NCI-H460 (cell line): ENCODE data around the gene PRPF6. TPM values are rescaled to one million over a fixed set of nuclear protein-coding genes. Genes with fewer than 3 reads are reported as not detected.

Experiments
- DNase-seq: peaks from one replicate; pipeline ENCODE4 v3.0.0-alpha.2; 2016; ENCODE audit warnings: low read depth; ENCODE audit errors: extremely low read depth
- total RNA-seq: library from RNA; depleted of rRNA; stranded (reverse); fragments of >200 nt; shearing (Covaris generic); gene quantifications from 2 replicates; pipeline ENCODE4 v1.2.3, GENCODE V29; 2014

Gene PRPF6
- total RNA-seq, 1 experiment from 2014 or later, result 47.9 TPM

DNA sequence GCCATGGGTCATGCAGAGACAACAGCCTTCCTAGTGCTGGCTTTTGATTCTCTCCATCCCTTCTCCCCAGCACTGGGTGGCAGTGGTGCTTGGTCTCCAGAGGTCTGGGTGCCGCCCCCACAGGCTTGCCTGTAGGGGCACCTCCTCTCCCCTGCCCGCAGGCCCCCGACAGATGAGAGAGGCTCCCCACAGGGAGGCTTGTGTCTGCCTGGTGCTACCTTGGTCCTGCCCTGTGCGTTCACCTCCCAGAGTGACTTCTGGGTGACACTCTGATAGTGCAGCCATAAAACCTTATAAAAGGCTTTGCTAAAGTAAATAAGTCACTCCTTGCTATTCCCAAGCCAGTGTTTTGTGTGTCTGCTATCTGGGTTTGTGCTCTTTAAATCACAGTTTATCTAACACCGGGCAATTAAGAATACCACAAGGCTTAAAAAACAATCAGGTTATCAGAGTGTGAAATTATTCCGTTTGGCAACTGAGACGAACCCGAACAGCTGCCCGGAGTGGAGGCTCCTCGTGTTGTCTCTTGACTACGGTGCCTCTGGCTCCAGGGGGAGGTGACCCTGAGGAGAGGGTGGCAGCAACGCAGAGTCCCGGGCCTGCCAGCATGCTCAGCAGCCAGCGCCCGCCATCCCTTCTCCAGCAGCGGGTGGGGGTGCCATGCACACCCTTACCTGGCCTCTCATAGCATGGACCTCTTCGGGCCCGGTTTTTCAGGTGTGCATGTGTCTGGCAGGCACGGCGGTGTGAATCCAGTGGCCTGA, 49.6 kb downstream of the PRPF6 start:
- DNase-seq, result no peak

DNA sequence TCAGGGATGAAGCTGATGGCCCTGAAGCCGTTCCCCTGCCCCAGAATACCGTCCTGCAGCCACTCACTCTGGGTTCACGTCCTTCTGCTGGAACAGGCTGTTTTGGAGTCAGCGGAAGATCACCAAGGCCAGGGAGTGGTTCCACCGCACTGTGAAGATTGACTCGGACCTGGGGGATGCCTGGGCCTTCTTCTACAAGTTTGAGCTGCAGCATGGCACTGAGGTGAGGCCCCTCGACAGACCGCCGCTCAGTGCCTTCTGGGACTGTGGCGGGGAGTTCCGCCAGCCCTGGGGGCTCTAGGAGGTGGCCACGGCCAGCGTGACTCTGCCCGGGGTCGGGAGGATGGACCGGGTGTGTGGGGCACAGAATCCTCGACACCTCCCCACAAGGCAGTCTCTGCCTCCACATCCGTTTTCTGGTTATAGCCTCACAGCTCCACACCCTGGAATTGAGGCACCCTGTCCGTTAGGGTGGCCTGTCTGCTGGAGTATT, 50.9 kb downstream of the PRPF6 start:
- DNase-seq, result no peak

DNA sequence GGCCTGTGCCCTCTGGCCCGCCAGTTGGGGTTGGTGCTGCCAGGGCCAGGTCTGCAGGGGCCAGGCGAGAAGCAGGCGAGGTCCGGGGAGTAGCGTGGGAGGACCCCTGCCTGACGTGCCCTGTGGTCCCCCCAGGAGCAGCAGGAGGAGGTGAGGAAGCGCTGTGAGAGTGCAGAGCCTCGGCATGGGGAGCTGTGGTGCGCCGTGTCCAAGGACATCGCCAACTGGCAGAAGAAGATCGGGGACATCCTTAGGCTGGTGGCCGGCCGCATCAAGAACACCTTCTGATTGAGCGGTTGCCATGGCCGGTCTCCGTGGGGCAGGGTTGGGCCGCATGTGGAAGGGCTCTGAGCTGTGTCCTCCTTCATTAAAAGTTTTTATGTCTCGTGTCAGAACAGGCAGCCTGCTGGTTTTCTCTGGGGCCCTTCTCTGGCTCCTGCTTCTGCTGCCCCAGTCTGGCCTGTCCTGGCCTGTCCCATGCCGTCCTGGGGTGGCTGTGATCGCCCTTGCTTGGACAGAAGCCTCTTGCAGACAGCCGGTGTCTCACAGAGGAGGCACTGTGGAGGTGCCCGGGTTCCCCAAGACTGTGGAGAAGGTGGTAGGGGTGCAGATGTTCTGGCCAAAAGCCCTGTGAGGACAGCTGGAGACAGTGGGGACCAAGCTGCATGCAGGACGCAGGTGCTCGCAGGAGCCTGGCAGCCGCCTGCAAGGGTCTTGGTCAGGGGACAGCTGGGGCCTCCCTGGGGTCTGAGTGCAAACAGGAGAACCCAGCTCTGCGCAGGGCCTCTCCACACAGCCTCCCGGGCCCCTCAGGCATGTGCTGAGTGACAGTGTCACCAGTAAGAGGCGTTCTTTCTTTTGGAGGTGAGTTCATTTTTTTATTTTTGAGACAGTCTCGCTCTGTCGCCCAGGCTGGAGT, 52.0 kb downstream of the PRPF6 start:
- DNase-seq, result no peak

DNA sequence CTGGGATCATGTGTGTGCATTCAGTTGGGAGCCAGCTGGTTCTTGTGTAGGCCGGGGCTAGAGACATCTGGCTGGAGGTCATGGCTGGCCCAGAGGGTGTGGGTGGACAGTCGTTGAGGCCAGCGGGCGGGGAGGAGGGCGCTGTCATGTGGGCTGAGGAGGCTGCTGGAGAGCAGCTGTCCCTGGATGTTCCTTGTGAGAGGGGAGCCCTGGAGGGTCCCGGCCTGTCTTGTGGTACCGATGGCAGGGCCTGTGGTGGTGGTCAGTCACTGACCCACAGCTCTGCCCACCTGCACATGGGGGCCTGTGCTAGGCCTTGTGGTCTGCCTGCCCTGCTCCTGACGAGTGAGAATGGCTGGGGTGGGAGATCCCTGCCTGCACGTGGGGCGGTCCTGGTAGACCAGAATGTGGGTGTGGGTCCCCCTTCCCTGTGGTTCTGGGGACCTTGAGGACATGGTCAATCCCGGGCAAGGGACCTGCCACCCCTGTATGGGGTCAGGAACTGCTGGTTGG, 53.1 kb downstream of the PRPF6 start:
- no peak for DNase-seq

DNA sequence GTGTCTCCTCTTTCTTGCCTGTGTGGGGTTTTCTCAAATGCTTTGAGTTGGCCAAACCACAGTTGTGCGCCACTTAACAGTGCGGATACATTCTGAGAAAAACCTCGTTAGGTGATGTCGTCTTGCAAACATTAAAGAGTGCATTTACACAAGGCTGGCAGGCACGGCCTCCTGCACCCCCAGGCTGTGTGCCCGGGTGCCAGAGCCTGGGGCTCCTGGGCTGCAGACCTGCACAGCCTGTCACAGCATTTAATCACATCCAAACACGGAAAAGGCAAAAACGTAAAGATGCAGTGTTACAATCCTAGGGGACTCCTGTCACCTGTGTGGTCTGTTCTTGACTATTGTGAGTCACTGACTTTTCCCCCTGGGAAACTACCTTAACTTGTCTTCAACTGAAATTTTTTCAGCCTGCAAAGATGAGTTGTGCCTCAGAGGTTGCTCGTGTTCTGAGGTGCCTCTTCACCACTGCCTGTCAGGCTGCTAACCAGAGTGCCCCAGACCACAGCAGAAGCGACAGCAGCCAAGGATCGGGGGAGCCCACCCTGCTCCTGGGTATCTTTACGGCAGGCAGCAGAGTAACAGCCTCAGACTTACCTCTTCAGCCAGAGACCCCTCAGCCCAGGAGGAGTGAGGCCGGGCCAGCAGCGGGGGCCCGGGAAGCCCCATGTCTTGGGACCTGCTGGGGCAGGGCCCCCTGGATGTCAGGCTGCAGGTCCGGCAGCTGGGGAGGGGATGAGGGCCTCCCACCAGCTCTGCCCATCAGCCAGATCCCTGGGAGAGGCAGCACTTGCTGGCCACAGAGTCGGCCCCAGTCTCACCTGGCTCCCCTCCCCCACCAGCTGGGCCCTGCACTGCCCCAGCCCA, 54.4 kb downstream of the PRPF6 start:
- DNase-seq, result no peak

DNA sequence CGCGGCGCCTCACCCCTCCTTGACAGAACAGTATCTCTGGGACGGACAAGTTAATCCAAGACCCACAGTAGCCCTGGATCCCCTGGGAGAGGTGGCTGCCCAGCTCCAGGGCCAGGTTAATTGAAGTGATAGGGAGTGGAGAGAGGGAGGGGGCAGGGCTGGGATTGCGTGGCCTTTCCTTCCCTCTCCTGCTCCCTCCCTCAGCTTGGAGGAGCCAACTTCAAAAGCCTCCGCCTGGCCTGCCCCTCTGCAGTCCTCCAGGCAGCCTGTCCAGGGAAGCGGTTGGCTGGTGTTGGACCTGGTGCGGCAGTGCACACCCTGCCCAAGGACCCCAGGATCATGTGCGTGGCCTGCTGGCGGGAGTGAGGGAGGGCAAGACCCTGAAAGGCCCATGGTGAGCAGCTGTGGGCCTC, 55.0 kb downstream of the PRPF6 start, which contains the start of gene C20orf204:
C20orf204 (plus strand) TSS at position 250 of the 413 bp plus-strand sequence; CDS start at position 392, 142 bp downstream.
- DNase-seq, result no peak

DNA sequence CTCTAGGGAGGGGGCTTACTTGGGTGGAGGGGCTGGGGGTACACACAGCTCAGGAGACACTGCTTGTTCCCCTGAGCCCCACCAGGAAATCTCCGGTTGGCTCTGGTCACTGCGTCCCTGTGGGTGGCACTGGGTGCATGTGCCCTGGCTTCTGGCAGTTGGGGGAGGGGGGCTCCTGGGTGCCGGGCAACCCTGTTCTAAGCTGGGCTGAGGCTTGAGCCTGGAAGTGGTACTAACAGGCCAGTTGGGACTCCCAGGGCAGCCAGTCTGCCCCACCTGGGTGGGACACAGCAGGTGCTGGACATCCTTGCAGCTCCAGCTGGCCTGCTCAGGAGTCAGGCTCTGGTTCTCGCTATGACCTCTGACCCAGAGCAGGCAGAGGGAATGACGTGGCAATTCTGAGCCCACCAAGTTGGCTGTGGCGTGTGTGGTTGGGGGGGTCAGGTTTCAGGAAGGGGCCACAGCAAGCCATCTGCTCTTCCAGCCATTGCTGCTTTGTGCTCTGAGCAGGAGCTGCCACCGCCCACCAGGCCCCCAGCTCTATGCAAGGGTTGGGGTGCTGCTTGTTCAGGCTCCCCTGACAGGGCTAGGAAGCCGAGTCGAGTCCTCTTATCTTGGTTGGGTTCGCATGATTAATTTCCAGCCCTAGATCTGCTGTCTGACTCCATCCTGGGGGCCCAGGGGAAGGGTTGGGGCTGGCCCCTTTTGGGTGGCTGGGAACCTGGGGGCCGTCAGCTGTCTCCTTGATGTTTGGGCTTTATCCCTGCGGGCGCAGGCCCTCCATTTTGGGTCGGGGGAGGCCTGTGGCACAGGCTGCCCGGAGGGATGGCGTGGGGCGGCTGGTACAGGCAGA, 55.6 kb downstream of the PRPF6 start:
- DNase-seq, result no peak

DNA sequence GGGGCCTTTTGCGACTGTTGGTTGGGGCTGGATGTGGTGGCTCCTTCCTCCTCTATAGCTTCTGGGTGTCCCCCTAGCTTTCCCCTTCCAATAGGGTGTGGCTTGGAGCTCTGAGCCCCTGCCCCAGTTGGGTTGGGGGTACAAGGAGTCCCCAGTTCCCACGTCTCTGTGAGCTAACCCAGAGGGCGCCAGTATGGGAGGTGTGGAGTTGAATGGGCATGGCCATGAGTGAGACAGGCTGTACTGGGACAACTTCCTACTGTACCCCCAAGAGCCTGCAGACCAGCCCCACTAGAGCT, 56.2 kb downstream of the PRPF6 start:
- no peak for DNase-seq

DNA sequence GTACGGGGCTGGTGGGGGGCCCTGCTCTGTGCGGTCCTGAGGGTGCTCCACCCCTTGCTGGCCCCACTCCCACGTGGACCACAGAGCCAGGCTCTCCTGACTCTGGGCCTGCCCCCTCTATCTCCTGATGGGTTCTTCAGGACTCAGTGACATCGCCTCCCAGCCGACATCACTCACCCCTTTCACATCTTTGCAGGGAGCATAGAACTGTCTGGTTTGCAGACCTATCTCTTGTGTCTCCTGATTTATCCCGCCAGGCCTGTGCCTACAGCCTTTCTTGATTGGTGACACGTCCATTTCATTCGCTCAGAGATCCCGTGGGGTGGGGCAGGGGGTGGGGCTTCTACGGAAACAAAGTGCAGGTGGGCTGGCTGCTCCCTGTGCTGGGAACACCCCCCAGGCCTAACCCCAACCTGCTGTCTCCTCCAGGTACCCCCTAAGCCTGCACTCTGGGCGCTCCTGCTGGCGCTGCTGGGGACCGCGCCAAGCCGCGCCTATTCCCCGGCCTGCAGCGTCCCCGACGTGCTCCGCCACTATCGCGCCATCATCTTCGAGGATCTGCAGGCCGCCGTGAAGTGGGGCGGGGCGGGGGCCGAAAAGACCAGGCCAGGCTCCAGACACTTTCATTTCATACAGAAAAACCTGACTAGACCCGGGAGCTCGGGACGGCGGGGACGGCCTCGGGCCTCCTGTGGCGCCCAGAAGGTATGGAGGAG, 56.7 kb downstream of the PRPF6 start:
- no peak for DNase-seq

DNA sequence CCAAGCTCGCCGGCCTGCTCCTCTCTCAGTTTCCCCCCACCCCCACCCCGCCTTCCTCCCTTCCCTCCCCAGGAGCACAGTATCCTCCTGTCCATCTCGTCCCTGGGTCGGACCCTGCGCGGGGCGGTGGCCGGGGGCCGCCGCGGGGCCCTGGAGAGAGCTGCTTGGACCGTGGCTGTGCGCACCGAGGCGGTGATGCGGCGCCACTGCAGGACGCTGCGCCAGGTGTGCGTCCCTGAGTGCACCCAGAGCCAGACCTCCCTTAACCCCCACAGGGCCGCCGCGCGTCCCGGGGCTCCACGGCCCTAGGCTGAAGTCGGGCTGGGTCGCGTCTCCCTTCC, 57.3 kb downstream of the PRPF6 start:
- no peak for DNase-seq

DNA sequence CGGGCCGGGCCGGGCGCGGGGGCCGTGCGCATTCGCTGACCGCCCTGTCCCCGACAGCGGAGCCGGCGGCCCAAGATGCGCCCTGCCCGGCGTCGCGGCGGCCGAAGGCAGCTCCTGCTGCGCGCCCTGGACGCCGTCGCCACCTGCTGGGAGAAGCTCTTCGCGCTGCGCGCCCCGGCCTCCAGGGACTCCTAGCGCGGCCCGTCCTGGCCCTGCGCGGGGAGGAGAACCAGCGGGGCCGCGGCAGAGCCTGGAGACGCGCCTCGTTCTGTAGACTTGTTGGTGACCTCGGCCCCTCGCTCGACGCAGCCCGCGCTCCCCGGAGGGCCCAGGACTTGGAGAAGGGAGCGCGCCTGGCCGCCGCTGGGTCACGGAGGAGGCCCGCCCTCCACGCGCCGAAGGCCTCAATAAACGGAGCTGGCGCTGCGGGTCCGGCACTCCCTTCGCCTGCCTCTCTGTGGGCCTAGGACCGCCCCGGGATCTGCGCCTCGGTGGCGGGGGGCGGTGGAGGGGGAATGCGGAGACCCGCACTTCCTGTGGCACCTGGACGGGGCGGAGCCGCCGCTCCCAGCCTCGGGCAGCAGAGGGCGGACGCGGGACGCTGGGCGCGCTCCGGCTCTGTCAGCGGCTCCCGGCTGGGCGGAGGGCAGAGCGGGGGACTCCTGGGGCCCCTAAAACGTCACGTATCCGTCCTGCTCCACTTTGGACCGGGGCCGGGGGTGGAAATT, 57.8 kb downstream of the PRPF6 start:
- DNase-seq, result peak; percentile 69

DNA sequence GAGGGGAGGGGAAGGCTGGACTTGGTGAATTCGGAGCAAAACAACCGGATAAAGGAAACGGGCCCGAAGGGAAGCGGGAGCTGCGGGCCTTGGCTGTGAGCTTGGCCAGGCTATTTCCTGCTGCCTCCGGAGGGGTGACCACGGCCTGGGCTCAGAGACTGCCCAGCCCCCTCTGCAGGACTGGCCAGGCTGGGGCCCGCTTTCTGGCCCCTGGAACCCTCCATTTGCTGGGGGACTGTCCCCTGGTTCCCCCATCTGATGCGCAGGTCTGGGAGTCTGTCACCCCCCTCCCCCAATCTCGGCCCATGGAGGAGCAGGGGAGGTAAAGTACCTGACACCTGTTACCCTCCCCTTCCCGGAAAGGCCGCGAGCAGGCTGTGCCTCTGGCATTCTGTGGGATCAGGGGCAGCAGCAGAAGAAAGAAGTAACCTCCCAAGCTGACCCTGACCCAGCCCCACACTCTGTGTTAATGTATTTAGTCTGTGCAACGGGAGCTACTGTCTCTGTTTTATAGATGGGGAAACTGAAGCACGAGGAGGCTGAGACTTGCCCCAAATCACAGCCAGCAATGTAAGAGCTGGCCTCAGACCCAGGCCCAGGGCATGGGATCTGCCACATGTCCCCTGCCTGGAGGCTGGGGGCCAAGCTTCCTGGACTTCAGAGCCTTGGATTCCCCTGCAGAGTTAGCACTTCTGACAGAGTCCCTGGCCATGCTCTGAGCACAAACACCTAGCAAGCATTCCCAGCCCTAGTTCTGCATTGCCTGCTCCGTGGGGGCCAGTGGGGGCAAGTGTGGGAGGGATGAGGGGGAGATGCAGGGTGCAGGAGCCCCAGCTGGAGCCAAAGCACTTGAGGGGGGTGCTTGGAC, 58.6 kb downstream of the PRPF6 start:
- DNase-seq, result no peak

DNA sequence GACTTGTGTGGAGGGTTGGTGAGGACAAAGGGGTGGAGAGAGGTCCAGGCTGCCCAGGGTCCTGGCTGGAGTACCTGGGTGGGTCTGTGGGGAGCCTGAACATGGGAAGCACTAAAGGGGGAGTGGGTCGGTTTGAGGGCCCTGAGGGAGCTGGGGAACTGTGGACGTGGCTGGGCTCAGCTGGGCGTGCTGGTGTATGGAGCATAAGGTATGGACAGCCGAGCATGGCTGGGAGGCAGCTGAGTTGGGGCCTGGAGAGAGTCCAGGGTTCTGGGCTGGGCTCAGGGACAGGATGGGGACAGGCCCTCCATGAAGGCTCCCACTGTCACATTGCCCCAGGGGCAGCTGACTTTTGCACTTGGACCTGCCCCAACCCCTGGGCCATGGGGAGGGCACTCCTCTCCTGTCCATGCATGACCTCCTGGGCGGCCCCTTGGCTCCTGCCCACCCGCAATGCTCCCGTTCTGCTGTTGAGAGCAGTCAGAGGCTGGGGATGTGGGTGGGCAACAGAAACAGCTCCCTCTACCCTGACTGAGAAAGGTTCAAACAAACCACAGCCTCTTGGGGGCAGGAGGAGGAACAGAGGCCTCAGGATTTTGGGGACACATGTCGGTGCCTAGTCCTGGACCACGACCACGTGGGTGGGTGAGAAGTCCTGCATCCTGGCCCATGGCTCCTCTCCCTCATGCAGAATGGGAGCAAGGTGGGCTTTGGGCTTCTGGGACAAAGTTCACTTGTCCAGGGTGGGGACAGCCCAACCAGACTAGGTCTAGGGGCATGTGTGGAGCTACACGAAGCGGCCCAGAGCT, 59.5 kb downstream of the PRPF6 start:
- no peak for DNase-seq

DNA sequence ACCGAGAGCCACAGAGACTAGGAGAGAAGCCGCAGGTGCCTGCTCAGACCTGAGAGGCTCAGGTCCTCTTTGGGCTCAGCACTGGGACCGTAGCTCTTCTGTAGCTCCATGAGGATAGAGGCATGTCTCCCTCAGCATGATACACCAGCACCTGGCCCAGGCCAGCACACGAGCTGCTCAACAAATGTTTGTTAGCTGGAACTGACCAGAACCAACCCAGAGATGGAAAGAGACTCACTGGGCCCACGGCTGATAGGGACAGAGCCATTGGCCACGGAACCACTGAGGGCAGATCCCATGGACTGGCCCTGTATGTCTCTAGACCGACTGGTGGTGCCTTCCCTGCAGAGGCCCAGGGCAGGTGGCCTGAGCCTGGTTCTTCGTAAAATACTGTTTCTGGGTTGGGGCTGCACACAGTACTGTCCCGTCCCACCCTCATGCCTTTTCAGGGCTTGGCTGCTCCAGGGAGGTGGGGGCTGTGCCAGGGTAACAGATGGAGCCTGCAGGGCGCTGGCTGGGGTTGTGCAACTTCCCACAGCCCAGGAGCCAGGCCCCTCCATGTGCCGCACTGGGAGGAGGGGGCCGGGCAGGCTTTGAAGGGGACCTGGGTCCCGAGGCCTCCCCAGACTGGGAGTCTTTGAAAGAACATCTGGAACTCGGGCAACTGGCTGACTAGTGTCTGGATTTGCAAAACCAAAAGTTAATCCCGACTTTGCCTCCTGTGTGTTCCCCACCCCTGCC, 60.3 kb downstream of the PRPF6 start:
- no peak for DNase-seq

DNA sequence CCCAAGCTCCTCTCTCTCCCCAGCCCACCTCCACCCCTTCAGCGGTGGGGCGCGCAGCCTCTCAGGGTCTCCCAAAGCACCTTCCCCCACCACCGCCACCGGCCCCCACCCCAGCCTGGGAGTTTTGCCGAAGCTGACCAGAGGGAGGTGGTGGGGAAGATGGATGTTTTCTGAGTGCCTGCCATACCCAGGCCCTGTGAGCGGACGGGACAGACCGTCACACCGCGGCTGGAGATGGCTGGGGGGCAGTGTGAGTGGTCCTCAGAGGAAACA, 60.8 kb downstream of the PRPF6 start:
- no peak for DNase-seq
